Endodermal cell (in vitro differentiated cells): ENCODE results near the gene CPNE2. TPM values are rescaled to one million over a fixed set of nuclear protein-coding genes. Genes with fewer than 3 reads are reported as not detected.

ENCODE experiments used
- DNase-seq: peaks from one replicate; pipeline ENCODE4 v3.0.0-alpha.2; 2017
- H3K27ac ChIP-seq: 2 replicates; pipeline ENCODE4 v1.5.1; 2013; ENCODE audit warnings: mild to moderate bottlenecking, low read depth, low read length, moderate library complexity
- H3K27me3 ChIP-seq: 2 replicates; pipeline ENCODE4 v1.6.1; 2013; ENCODE audit warnings: mild to moderate bottlenecking, low read length, moderate library complexity; ENCODE audit not compliant: insufficient read depth, control insufficient read depth, poor library complexity, severe bottlenecking
- H3K36me3 ChIP-seq: 2 replicates; pipeline ENCODE4 v1.7.0; 2013; ENCODE audit warnings: mild to moderate bottlenecking, low read length, moderate library complexity; ENCODE audit not compliant: control insufficient read depth, insufficient read depth
- H3K4me1 ChIP-seq: one replicate; pipeline ENCODE4 v1.7.0; 2013; ENCODE audit warnings: low read length; ENCODE audit not compliant: control insufficient read depth, insufficient read depth
- H3K4me3 ChIP-seq: 2 replicates; pipeline ENCODE4 v1.5.1; 2013; ENCODE audit warnings: mild to moderate bottlenecking, low read length, moderate library complexity
- H3K9ac ChIP-seq: 2 replicates; pipeline ENCODE4 v1.6.1; 2013; ENCODE audit warnings: mild to moderate bottlenecking, low read length, moderate library complexity; ENCODE audit not compliant: poor library complexity, severe bottlenecking; ENCODE audit errors: extremely low read depth
- H3K9me3 ChIP-seq: 2 replicates; pipeline ENCODE4 v1.6.1; 2013; ENCODE audit warnings: mild to moderate bottlenecking, low read length, moderate library complexity; ENCODE audit not compliant: control insufficient read depth
- H3K27ac Mint-ChIP-seq: 2 replicates; pipeline ENCODE4 v1.8.0; 2020; ENCODE audit warnings: mixed read lengths
- H3K27me3 Mint-ChIP-seq: 2 replicates; pipeline ENCODE4 v1.8.0; 2021; ENCODE audit warnings: mild to moderate bottlenecking, mixed read lengths; ENCODE audit not compliant: insufficient read depth
- H3K36me3 Mint-ChIP-seq: 2 replicates; pipeline ENCODE4 v1.8.0; 2020; ENCODE audit warnings: low read depth, mixed read lengths
- H3K4me1 Mint-ChIP-seq: 2 replicates; pipeline ENCODE4 v1.8.0; 2020; ENCODE audit warnings: mixed read lengths
- H3K4me3 Mint-ChIP-seq: 2 replicates; pipeline ENCODE4 v1.8.0; 2020; ENCODE audit warnings: mild to moderate bottlenecking, moderate library complexity, mixed read lengths
- H3K9me3 Mint-ChIP-seq: 2 replicates; pipeline ENCODE4 v1.8.0; 2020; ENCODE audit warnings: mild to moderate bottlenecking, mixed read lengths
- CTCF ChIP-seq: fragments of 200-600 bp; sonication (generic); conservative IDR thresholded peaks from 2 replicates; pipeline ENCODE4 v1.5.0; 2021; ENCODE audit warnings: antibody characterized with exemption, mild to moderate bottlenecking
- WGBS, 2 experiments: methylation state at CpG; one replicate each; pipeline versions ENCODE4 v1.1.5 to v1.1.7; 2013; ENCODE audit warnings: missing lambda C conversion rate in 2 of 2, mixed read lengths in 1 of 2; ENCODE audit not compliant: insufficient coverage in 1 of 2, insufficient read length in 1 of 2; 5-methylcytosine and 5-hydroxymethylcytosine counted together
- long read RNA-seq, 4 experiments: library from polyadenylated mRNA in 2 of 4; library from RNA in 1 of 4; library from capped mRNA in 1 of 4; stranded (forward) in 3 of 4; unstranded in 1 of 4; transcript quantifications; one replicate each; pipeline ENCODE4 v2.0.0, GENCODE V29; 2020 to 2021; ENCODE audit warnings: inconsistent platforms in 1 of 4
- polyA plus RNA-seq, 2 experiments: library from polyadenylated mRNA; stranded (reverse); fragments of 50-300 nt; gene quantifications; one replicate each; pipeline ENCODE4 v1.2.3, GENCODE V29; 2013
- total RNA-seq, 2 donors: library from RNA; stranded (reverse); fragmentation: NEBNext Ultra II Directional in 1 of 2; extraction: Animal tissue kit (Norgen Biotek cat#: 25700) in 1 of 2; gene quantifications; 2 replicates in 1 of 2; 3 replicates in 1 of 2; pipeline ENCODE4 v1.2.1, GENCODE V29; 2021

CPNE2 gene
- total RNA-seq: 10 to 100 TPM; 12.3 to 16.6 TPM
- polyA plus RNA-seq (2013, experiment 1 of 2): 32.5 TPM
- 39.2 TPM for polyA plus RNA-seq (2013, experiment 2 of 2)
- long read RNA-seq, experiment 1, transcript CPNE2-201 (16 exons, 2,645 nt): major isoform, 7 of 16 reads
- long read RNA-seq, experiment 1, partial matches to known transcripts: 3 of 16 reads
- long read RNA-seq, experiment 1, other reads (novel, unspliced or antisense): 4 of 16 reads
- long read RNA-seq, experiment 2, transcript CPNE2-201 (16 exons, 2,645 nt): major isoform, 42 of 45 reads
- long read RNA-seq, experiment 2, partial matches to known transcripts: 1 of 45 reads
- long read RNA-seq, experiment 2, other reads (novel, unspliced or antisense): 2 of 45 reads
- long read RNA-seq, experiment 3, partial matches to known transcripts: 1 of 4 reads
- long read RNA-seq, experiment 3, other reads (novel, unspliced or antisense): 2 of 4 reads
- long read RNA-seq, experiment 4, partial matches to known transcripts: 1 of 1 reads
- long read RNA-seq, experiment 4, other reads (novel, unspliced or antisense): 0 of 1 reads

GRCh38 chr16:57091975-57092785 lies at the start of gene CPNE2:
CPNE2 (plus strand) TSS chr16:57092583; CDS start chr16:57110743, 18,160 bp downstream.
- Mint-ChIP-seq H3K4me1 (peaks cover 8% of the 10 kb centered on the region), H3K4me3 (peak within 1 kb of the TSS; percentile 67), H3K36me3 (no peaks in the 10 kb centered on the region), H3K27me3 (peaks cover 58% of the 10 kb centered on the region), H3K27ac (no peak within 1 kb of the TSS), H3K9me3 (no peaks in the 10 kb centered on the region)
- TF ChIP-seq CTCF: no peak
- Histone ChIP-seq H3K27ac (peak within 1 kb of the TSS; percentile 26), H3K9me3 (no peaks in the 10 kb centered on the region), H3K4me3 (peak within 1 kb of the TSS; percentile 83), H3K36me3 (no peaks in the 10 kb centered on the region), H3K9ac (peak within 1 kb of the TSS; percentile 44), H3K4me1 (peaks cover 3% of the 10 kb centered on the region), H3K27me3 (peaks cover 14% of the 10 kb centered on the region)
- DNase-seq: peak; percentile 78
- 1 to 5% methylated on average over 10 to 98 of the region's 100 CpGs for WGBS, 2 experiments

DNA sequence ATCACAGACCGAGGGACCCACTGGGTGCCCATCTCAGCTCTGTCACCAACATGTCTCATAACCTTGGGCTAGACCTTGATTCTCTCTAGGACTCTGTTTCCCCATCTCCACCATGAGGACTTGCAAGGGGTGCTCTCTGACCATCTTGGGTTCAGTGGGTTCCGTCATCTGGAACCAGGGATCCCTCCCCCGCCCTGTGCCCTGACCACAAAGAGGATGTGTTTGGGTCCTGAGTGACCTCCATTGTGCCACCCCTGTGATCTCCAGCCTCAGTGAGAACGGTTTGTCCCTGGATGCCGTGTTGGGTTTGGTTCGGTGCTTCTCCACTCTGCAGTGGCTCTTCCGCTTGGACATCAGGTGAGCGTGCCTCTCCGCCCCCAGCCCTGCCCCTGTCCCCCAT lies 49.1 kb upstream of the CPNE2 start:
- no peak overlapping the region for H3K27ac Mint-ChIP-seq

More for the DNA sequence above, 49.1 kb upstream of the CPNE2 start:
- peaks cover 6% of the 10 kb centered on the region for H3K27me3 Mint-ChIP-seq
- H3K36me3 Mint-ChIP-seq: no peaks in the 10 kb centered on the region
- no peak for TF ChIP-seq CTCF
- Histone ChIP-seq H3K4me1 (no peaks in the 10 kb centered on the region), H3K4me3 (no peak overlapping the region), H3K27ac (no peak overlapping the region), H3K27me3 (no peaks in the 10 kb centered on the region), H3K9me3 (no peaks in the 10 kb centered on the region), H3K9ac (no peak overlapping the region), H3K36me3 (no peaks in the 10 kb centered on the region)
- 86 to 94% methylated on average over 6 to 9 of the region's 9 CpGs for WGBS, 2 experiments
- no peaks in the 10 kb centered on the region for H3K9me3 Mint-ChIP-seq
- H3K4me1 Mint-ChIP-seq: no peaks in the 10 kb centered on the region
- no peak for DNase-seq
- no peak overlapping the region for H3K4me3 Mint-ChIP-seq
